Uterus (tissue), 4 donors: ENCODE measurements around the gene FAM118B. TPM values are rescaled to one million over a fixed set of nuclear protein-coding genes. Genes with fewer than 3 reads are reported as not detected.
"Not testable (repeated sequence)": the region's sequence is repeated elsewhere in the genome, so short reads cannot be mapped to it uniquely, and the experiment has no call there.

Experiments used
- DNase-seq, 2 donors: peaks; one replicate each; pipeline ENCODE4 v3.0.0-alpha.2; 2019 to 2020
- H3K27ac ChIP-seq, 2 donors: fragments of 200-600 bp; sonication (generic); 1 replicate in 1 of 2; 2 replicates in 1 of 2; pipeline ENCODE4 v1.5.1; 2016 to 2018
- H3K27me3 ChIP-seq, 2 donors: fragments of 200-600 bp; sonication (generic); one replicate each; pipeline ENCODE4 v1.5.1; 2018 to 2019; ENCODE audit warnings: control low read depth in 1 of 2
- H3K36me3 ChIP-seq, 2 donors: fragments of 200-600 bp; sonication (generic); one replicate each; pipeline ENCODE4 v1.5.1; 2019; ENCODE audit warnings: control low read depth in 1 of 2
- H3K4me1 ChIP-seq, 2 donors: fragments of 200-600 bp; sonication (generic); one replicate each; pipeline ENCODE4 v1.5.1; 2018 to 2019; ENCODE audit warnings: control low read depth in 1 of 2
- H3K4me3 ChIP-seq, 2 donors: fragments of 200-600 bp; sonication (generic); 1 replicate in 1 of 2; 2 replicates in 1 of 2; pipeline ENCODE4 v1.5.1; 2018 to 2019; ENCODE audit warnings: mild to moderate bottlenecking in 1 of 2
- H3K9me3 ChIP-seq, 2 donors: fragments of 200-600 bp; sonication (generic); one replicate each; pipeline ENCODE4 v1.5.1; 2019; ENCODE audit warnings: control low read depth in 1 of 2
- POLR2A ChIP-seq, 2 donors: fragments of 450-650 bp; IDR thresholded peaks; one replicate each; pipeline ENCODE4 v1.6.1; 2016; ENCODE audit warnings: antibody characterized with exemption in 2 of 2, mild to moderate bottlenecking in 1 of 2, moderate library complexity in 1 of 2
- intact Hi-C: fragments of 100-400 bp; cut with DNase I; formaldehyde crosslinking; loops from one replicate; pipeline ENCODE4 v1.15.1; 2023; ENCODE audit warnings: low total_unique reads
- total RNA-seq, 4 donors: library from RNA; depleted of rRNA in 3 of 4; stranded (reverse); fragments of >200 nt in 3 of 4; gene quantifications; one replicate each; pipeline versions ENCODE4 v1.1.0 to v1.2.4, GENCODE V29; 2014 to 2023
- TF ChIP-seq, protein P1 (sequence below), 4 experiments: fragments of 200-600 bp in 2 of 4; fragments of 450-650 bp in 2 of 4; sonication (generic) in 2 of 4; IDR thresholded peaks; one replicate each; pipeline ENCODE4 v1.5.1; 2016 to 2019; ENCODE audit warnings: antibody characterized with exemption in 4 of 4, mild to moderate bottlenecking in 2 of 4, moderate library complexity in 1 of 4
- donor health status: DM: yes; HTN: yes; CAD: no.

The FAM118B gene
- total RNA-seq, 4 donors from 2014 or later, result 14.7 to 31.8 (median 17.8) TPM

DNA sequence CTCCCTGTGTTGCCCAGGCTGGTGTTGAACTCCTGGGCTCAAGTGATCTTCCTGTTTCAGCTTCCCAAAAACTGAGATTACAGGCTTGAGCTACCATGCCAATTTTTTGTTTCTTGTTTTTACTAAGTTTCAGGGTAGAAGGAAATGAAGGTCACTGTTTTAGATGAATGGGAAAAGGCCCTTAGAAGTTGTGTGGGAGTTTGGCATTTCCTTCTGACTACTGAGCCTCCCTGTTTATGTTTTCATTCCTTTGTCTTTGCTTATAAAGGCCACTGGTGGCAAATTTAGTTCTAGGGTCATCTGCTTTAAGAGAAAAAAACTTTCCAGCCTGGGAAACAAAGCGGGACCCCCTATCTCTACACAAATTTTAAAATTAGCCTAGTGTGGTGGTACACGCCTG, 35.1 kb downstream of the FAM118B start:
- no peak overlapping the region for H3K27ac ChIP-seq
- intact Hi-C loops, result no loop called here
- H3K4me3 ChIP-seq, result no peak overlapping the region

DNA sequence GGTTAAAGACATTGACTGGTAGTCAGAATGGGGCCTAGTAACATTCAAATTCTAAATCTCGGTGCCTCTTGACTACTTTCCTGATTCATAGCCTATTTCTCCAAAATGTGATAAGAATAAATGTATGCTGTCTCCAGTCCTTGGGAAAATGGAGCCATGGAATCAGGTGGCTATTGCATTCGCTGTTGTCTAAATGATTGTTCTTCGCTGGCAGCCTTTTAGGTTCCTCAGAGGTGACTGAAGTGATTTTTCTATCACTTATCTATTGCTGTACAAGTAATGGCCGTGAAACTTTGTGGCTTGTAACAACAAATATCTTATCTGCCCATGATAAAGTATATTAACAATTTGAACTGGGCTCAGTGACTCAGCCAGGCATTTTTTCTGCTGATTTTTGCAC, 41.7 kb downstream of the FAM118B start:
- TF ChIP-seq, protein P1, sequence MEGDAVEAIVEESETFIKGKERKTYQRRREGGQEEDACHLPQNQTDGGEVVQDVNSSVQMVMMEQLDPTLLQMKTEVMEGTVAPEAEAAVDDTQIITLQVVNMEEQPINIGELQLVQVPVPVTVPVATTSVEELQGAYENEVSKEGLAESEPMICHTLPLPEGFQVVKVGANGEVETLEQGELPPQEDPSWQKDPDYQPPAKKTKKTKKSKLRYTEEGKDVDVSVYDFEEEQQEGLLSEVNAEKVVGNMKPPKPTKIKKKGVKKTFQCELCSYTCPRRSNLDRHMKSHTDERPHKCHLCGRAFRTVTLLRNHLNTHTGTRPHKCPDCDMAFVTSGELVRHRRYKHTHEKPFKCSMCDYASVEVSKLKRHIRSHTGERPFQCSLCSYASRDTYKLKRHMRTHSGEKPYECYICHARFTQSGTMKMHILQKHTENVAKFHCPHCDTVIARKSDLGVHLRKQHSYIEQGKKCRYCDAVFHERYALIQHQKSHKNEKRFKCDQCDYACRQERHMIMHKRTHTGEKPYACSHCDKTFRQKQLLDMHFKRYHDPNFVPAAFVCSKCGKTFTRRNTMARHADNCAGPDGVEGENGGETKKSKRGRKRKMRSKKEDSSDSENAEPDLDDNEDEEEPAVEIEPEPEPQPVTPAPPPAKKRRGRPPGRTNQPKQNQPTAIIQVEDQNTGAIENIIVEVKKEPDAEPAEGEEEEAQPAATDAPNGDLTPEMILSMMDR (IDR thresholded peaks at IDR 0.05), result no peak
- no peak for TF ChIP-seq POLR2A (IDR thresholded peaks at IDR 0.05)
- no peaks in the 10 kb centered on the region for H3K27me3 ChIP-seq
- H3K9me3 ChIP-seq, result no peaks in the 10 kb centered on the region
- no peak overlapping the region for H3K27ac ChIP-seq
- DNase-seq, result no peak
- no peaks in the 10 kb centered on the region for H3K36me3 ChIP-seq
- intact Hi-C loops, result no loop called here
- no peaks in the 10 kb centered on the region for H3K4me1 ChIP-seq
- H3K4me3 ChIP-seq, result no peak overlapping the region

More for the DNA sequence above, 35.1 kb downstream of the FAM118B start:
- no peaks in the 10 kb centered on the region for H3K4me1 ChIP-seq
- TF ChIP-seq, protein P1 (IDR thresholded peaks at IDR 0.05), result no peak
- no peak for TF ChIP-seq POLR2A (IDR thresholded peaks at IDR 0.05)
- no peaks in the 10 kb centered on the region for H3K9me3 ChIP-seq
- H3K27me3 ChIP-seq, result no peaks in the 10 kb centered on the region
- H3K36me3 ChIP-seq, result no peaks in the 10 kb centered on the region
- DNase-seq, result no peak

DNA sequence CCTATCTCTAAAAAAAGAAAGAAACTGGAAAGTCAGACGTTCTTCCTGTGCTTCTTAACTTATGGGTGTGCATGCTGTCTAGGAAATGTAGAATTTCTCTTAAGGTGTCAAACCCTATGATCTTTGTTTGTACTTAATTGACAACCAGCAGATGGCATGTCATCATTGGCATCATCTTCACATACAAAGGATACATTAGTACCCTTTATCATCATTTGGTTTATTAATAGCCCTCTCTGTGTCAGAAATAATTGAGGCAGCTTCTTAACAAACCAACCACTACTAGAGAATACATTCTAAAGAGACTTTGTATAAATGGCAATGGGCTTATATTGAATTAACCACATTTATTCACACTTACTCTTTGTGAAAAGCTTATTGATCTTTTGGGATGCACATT, 43.2 kb downstream of the FAM118B start:
- intact Hi-C loops, result no loop called here
- no peaks in the 10 kb centered on the region for H3K4me1 ChIP-seq
- no peak overlapping the region for H3K4me3 ChIP-seq
- TF ChIP-seq POLR2A (IDR thresholded peaks at IDR 0.05), result no peak
- TF ChIP-seq, protein P1 (IDR thresholded peaks at IDR 0.05), result no peak
- no peaks in the 10 kb centered on the region for H3K36me3 ChIP-seq
- H3K9me3 ChIP-seq, result no peaks in the 10 kb centered on the region
- no peak overlapping the region for H3K27ac ChIP-seq
- DNase-seq, result no peak
- H3K27me3 ChIP-seq, result no peaks in the 10 kb centered on the region

DNA sequence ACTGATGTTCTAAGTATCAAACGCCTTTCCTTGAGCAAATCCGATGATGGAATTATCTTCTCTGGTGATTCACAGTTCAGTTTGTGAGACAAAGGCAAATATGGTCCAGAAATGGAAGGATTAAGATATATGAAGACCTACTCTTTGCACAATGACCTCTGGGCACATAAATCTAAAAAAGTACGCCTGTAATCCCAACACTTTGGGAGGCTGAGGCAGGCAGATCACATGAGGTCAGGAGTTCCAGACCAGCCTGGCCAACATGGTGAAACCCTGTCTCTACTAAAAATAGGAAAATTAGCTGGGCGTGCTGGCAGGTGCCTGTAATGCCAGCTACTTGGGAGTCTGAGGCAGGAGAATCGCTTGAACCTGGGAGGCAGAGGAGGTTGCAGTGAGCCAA, 43.9 kb downstream of the FAM118B start:
- H3K36me3 ChIP-seq, H3K27me3 ChIP-seq, H3K27ac ChIP-seq, H3K9me3 ChIP-seq, DNase-seq, H3K4me3 ChIP-seq, H3K4me1 ChIP-seq, intact Hi-C loops: not testable (repeated sequence)

DNA sequence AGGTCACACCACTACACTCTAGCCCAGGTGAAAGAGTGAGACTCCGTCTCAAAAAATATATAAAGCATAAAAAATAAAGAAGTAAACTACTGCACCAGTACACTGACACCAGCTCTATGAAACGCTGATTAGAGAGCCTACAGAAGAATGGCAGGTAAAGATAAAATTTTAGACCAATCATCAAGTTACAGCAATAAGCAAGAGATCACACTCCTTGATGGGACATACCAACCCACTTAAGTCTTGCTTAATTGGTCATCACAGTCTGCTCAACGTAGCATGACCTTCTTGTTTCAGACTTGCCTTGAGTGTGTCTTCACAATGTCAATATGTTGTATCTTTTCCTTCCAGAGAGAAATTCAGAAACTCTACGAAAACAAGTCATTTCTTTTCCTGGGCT, 44.6 kb downstream of the FAM118B start:
- intact Hi-C loops, result no loop called here
- no peaks in the 10 kb centered on the region for H3K36me3 ChIP-seq

More for the DNA sequence above, 44.6 kb downstream of the FAM118B start:
- H3K4me3 ChIP-seq, result no peak overlapping the region
- no peak for DNase-seq
- H3K4me1 ChIP-seq, result no peaks in the 10 kb centered on the region
- no peaks in the 10 kb centered on the region for H3K9me3 ChIP-seq
- no peak overlapping the region for H3K27ac ChIP-seq
- no peak for TF ChIP-seq POLR2A (IDR thresholded peaks at IDR 0.05)
- TF ChIP-seq, protein P1 (IDR thresholded peaks at IDR 0.05), result no peak
- H3K27me3 ChIP-seq, result no peaks in the 10 kb centered on the region
